ENCODE measurements around the gene NIPAL3. TPM values are rescaled to one million over a fixed set of nuclear protein-coding genes. Genes with fewer than 3 reads are reported as not detected.
A peak's percentile ranks its signal among the peaks of the same experiment; 100 is the strongest.
"Not testable (repeated sequence)": the region's sequence is repeated elsewhere in the genome, so short reads cannot be mapped to it uniquely, and the experiment has no call there.

The NIPAL3 gene
- total RNA-seq, 1 donor from 2014 or later, result 18.6 TPM

DNA sequence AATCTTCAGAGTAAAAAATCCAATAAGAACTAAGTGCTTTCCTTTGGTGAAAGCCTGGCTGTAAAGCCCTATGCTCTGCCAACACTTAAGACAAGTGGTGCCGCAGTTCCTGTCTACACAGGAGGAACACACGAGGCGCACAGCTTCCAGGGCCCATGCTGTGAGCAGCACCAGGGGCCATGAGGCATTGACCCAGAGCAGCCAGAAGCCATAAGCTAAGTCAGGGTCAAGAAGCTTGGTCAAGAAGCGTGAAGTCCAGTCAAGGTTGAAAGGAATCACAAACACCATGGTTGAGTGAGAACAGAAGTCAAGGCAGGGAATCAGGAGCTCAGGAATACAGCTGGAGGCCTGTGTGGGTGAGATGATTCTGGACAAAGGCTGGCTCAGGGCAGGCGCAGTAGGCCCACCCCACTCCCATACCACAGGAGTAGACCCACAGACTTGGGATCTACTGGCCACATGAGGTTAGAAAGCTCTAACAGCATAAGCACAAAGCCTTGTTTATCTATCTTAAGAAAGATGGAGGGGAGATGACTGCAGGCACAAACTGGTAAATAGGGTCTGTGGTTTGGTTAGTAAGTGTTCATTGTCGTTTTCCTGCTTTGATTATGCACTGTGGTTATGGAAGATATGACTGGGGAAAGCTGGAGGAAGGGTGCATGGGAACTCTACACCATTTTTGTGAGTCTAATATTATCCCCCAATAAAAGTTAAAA is 44.1 kb downstream of the NIPAL3 start:
- no peak overlapping the region for H3K27ac Mint-ChIP-seq (ENCODE audit: unreplicated experiment)
- peaks cover 8% of the 10 kb centered on the region for H3K4me1 Mint-ChIP-seq (ENCODE audit: low read depth, unreplicated experiment)
- H3K4me3 Mint-ChIP-seq (ENCODE audit: unreplicated experiment), result no peak overlapping the region
- H3K27me3 Mint-ChIP-seq (ENCODE audit: unreplicated experiment), result no peaks in the 10 kb centered on the region
- DNase-seq, result no peak
- peaks cover 1% of the 10 kb centered on the region for H3K9me3 Mint-ChIP-seq (ENCODE audit: unreplicated experiment)
- TF ChIP-seq, protein P1, sequence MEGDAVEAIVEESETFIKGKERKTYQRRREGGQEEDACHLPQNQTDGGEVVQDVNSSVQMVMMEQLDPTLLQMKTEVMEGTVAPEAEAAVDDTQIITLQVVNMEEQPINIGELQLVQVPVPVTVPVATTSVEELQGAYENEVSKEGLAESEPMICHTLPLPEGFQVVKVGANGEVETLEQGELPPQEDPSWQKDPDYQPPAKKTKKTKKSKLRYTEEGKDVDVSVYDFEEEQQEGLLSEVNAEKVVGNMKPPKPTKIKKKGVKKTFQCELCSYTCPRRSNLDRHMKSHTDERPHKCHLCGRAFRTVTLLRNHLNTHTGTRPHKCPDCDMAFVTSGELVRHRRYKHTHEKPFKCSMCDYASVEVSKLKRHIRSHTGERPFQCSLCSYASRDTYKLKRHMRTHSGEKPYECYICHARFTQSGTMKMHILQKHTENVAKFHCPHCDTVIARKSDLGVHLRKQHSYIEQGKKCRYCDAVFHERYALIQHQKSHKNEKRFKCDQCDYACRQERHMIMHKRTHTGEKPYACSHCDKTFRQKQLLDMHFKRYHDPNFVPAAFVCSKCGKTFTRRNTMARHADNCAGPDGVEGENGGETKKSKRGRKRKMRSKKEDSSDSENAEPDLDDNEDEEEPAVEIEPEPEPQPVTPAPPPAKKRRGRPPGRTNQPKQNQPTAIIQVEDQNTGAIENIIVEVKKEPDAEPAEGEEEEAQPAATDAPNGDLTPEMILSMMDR (IDR thresholded peaks at IDR 0.05; ENCODE audit: partially characterized antibody, unreplicated experiment), result no peak
- H3K36me3 Mint-ChIP-seq (ENCODE audit: unreplicated experiment), result no peaks in the 10 kb centered on the region

DNA sequence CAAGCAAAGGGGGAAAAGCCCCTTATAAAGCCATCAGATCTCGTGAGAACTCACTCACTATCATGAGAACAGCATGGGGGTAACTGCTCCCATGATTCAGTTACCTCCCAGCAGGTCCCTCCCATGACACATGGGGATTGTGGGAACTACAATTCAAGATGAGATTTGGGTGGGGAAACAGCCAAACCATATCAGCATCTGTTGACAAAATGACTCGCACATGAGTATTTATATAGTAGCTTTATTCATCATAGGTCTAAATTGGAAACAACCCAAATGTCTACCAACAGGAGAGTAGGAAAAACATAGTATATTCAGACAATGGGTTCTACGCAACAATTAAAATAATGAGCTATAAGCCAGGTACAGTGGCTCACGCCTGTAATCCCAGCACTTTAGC is 46.5 kb downstream of the NIPAL3 start:
- not testable (repeated sequence) for H3K27me3 Mint-ChIP-seq (ENCODE audit: unreplicated experiment); H3K4me3 Mint-ChIP-seq (ENCODE audit: unreplicated experiment); H3K9me3 Mint-ChIP-seq (ENCODE audit: unreplicated experiment); DNase-seq; H3K36me3 Mint-ChIP-seq (ENCODE audit: unreplicated experiment); H3K4me1 Mint-ChIP-seq (ENCODE audit: low read depth, unreplicated experiment); H3K27ac Mint-ChIP-seq (ENCODE audit: unreplicated experiment)

DNA sequence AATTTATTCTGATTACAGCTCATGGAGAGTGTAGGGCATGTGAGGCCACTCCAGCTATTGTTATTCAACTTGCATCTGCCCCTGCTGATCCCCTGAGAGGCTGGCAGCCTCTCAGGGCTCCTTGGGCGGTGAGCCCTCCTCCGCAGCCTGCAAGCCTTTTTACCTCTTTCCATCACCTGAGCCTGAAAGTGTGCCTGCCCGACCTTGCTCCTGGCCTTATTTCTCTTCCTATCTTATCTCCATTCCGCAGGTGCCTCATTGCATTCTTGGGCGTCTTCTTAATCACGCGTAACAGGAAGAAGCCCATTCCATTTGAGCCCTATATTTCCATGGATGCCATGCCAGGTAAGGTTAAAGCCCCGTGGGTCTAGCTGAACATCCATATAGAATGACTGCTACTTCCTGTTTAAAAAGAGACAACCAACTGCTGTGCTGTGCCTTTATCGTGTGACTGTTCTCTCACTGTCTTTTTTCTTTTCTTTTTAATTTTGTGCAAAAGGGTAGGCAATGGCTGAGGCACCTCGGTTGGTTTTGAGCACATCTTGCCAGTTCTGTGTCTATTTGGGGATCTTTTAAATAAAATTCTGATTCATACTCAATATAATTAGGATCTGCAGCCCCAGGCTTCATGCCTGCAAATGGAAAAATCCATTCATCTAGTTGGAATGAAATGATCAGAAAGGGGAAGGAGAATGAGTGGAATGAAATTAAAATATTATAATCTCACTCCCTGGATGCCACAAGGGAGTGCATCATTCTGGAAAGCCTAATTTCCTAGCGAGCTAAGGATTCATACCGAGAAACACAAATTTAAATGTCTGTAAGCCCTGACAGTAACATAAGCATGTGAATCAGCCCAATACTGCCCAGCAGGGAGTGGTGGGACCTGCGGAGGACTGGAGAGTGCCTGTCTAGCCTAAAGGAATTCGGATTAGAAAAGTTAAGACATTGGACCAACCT is 48.5 kb downstream of the NIPAL3 start:
- no peaks in the 10 kb centered on the region for H3K9me3 Mint-ChIP-seq (ENCODE audit: unreplicated experiment)
- no peak overlapping the region for H3K27ac Mint-ChIP-seq (ENCODE audit: unreplicated experiment)
- no peak for DNase-seq
- H3K4me1 Mint-ChIP-seq (ENCODE audit: low read depth, unreplicated experiment), result peaks cover 8% of the 10 kb centered on the region
- H3K36me3 Mint-ChIP-seq (ENCODE audit: unreplicated experiment), result no peaks in the 10 kb centered on the region
- TF ChIP-seq, protein P1 (IDR thresholded peaks at IDR 0.05; ENCODE audit: partially characterized antibody, unreplicated experiment), result no peak
- H3K27me3 Mint-ChIP-seq (ENCODE audit: unreplicated experiment), result peaks cover 3% of the 10 kb centered on the region
- peak overlapping the region; percentile 26 for H3K4me3 Mint-ChIP-seq (ENCODE audit: unreplicated experiment)

DNA sequence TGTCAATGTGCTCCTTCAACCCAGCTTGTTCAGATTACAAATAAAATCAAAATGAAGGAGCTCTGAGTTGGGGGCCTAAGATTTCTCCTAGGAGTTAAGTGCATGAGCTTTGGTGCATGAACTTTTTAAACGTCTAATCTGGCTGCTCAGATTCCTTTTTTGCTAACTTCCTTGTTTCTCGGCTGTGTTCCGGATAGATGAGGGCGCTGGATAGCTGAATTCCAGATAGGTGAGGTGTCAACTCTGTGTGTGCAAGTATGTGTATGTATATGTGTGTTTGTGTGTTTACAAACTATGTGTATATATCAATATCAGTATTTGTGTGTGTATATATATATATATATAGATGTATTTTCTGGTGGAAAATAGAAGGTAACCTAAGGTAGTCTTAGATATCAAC is 49.5 kb downstream of the NIPAL3 start:
- no peaks in the 10 kb centered on the region for H3K9me3 Mint-ChIP-seq (ENCODE audit: unreplicated experiment)
- H3K4me1 Mint-ChIP-seq (ENCODE audit: low read depth, unreplicated experiment), result peaks cover 8% of the 10 kb centered on the region
- DNase-seq, result no peak
- no peaks in the 10 kb centered on the region for H3K36me3 Mint-ChIP-seq (ENCODE audit: unreplicated experiment)
- H3K27me3 Mint-ChIP-seq (ENCODE audit: unreplicated experiment), result peaks cover 3% of the 10 kb centered on the region
- no peak overlapping the region for H3K4me3 Mint-ChIP-seq (ENCODE audit: unreplicated experiment)
- TF ChIP-seq, protein P1 (IDR thresholded peaks at IDR 0.05; ENCODE audit: partially characterized antibody, unreplicated experiment), result no peak
- H3K27ac Mint-ChIP-seq (ENCODE audit: unreplicated experiment), result no peak overlapping the region

DNA sequence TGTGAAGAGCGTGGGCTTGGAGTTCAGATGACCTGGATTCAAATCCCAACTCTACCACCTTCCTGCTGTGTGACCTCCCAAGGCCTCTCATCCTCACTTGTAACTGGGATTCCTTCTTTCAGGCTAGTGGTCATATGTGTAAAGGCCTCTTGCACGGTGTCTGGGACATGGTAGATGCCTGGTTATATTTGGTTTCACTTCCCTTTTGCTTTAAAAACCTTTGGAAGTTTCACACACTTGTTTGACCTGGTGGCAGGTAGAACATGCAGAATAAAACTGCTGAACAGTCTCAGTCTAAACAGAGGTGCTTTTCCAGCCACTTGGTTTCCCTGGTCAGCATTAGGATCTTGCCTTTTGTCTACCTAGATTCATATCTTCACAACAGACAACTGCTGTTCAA is 50.0 kb downstream of the NIPAL3 start:
- TF ChIP-seq, protein P1 (IDR thresholded peaks at IDR 0.05; ENCODE audit: partially characterized antibody, unreplicated experiment), result no peak
- no peaks in the 10 kb centered on the region for H3K36me3 Mint-ChIP-seq (ENCODE audit: unreplicated experiment)
- no peak overlapping the region for H3K4me3 Mint-ChIP-seq (ENCODE audit: unreplicated experiment)
- H3K9me3 Mint-ChIP-seq (ENCODE audit: unreplicated experiment), result no peaks in the 10 kb centered on the region
- no peak for DNase-seq
- peaks cover 8% of the 10 kb centered on the region for H3K4me1 Mint-ChIP-seq (ENCODE audit: low read depth, unreplicated experiment)
- peaks cover 3% of the 10 kb centered on the region for H3K27me3 Mint-ChIP-seq (ENCODE audit: unreplicated experiment)
- no peak overlapping the region for H3K27ac Mint-ChIP-seq (ENCODE audit: unreplicated experiment)

All from glutamatergic neuron (in vitro differentiated cells).